NCI-H345 treated with DMSO at 0.1 percent for 48 hours (cell line): ENCODE data around the gene BICDL2.
"Not testable (repeated sequence)": the region's sequence is repeated elsewhere in the genome, so short reads cannot be mapped to it uniquely, and the experiment has no call there.

Experiments used
- DNase-seq: peaks from one replicate; lab custom pipeline; 2025; ENCODE audit not compliant: unreplicated experiment; lab: John Stamatoyannopoulos, UW

Gene BICDL2

GRCh38 chr16:3065742-3066439 lies 29.1 kb upstream of the BICDL2 start:
- no peak for DNase-seq

GRCh38 chr16:3065069-3065741 lies 28.5 kb upstream of the BICDL2 start, which contains the start of gene IL32:
Gene IL32, plus strand, starts transcription at chr16:3065640. Its CDS starts 172 bp downstream, at chr16:3065812.
- no peak for DNase-seq

- no peak for DNase-seq
These were observed 27.1 kb upstream of the BICDL2 start for GRCh38 chr16:3063625-3064386.

- no peak for DNase-seq
These were observed 25.8 kb upstream of the BICDL2 start for GRCh38 chr16:3062553-3062952.

GRCh38 chr16:3060339-3061127 lies 23.8 kb upstream of the BICDL2 start:
- DNase-seq = no peak

GRCh38 chr16:3059723-3060242 lies 23.0 kb upstream of the BICDL2 start:
- DNase-seq = no peak

- DNase-seq = peak; percentile 56
These were observed 22.4 kb upstream of the BICDL2 start for GRCh38 chr16:3059041-3059722.

- DNase-seq = no peak
These were observed 21.6 kb upstream of the BICDL2 start for GRCh38 chr16:3058139-3059030.

- DNase-seq = no peak
These were observed 20.7 kb upstream of the BICDL2 start for GRCh38 chr16:3057181-3058138.

- no peak for DNase-seq
These were observed 19.8 kb upstream of the BICDL2 start for GRCh38 chr16:3056336-3057180.

- DNase-seq = not testable (repeated sequence)
These were observed 19.0 kb upstream of the BICDL2 start for GRCh38 chr16:3055734-3056115.

GRCh38 chr16:3054965-3055733 lies 18.4 kb upstream of the BICDL2 start:
- DNase-seq = no peak

- not testable (repeated sequence) for DNase-seq
These were observed 16.6 kb upstream of the BICDL2 start for GRCh38 chr16:3053330-3053710.

- not testable (repeated sequence) for DNase-seq
These were observed 16.0 kb upstream of the BICDL2 start for GRCh38 chr16:3052571-3053329.

GRCh38 chr16:3051494-3051893 lies 14.8 kb upstream of the BICDL2 start:
- no peak for DNase-seq

- DNase-seq = no peak
These were observed 14.3 kb upstream of the BICDL2 start for GRCh38 chr16:3051009-3051408.
